ENCODE results near the gene NDUFAF5. TPM values are rescaled to one million over a fixed set of nuclear protein-coding genes. Genes with fewer than 3 reads are reported as not detected.
A peak's percentile ranks its signal among the peaks of the same experiment; 100 is the strongest.

NDUFAF5 gene
- total RNA-seq, 2 experiments from 2014 or later: 22.0 to 24.3 TPM

- Mint-ChIP-seq H3K4me1 (peaks cover 58% of the 10 kb centered on the region), H3K4me3 (no peak overlapping the region), H3K9me3 (ENCODE audit: low read depth) (no peaks in the 10 kb centered on the region), H3K27me3 (no peaks in the 10 kb centered on the region), H3K36me3 (ENCODE audit: low read depth) (peaks cover 54% of the 10 kb centered on the region), H3K27ac (no peak overlapping the region)
- ChIA-PET CTCF (interaction anchor here (1.4 kb wide), 1 partner anchor 14 kb away, joined by 4 read pairs; no protein-coding TSS in a partner anchor), POLR2A (no interaction called here)
- intact Hi-C loops (cut with DNase I, micrococcal nuclease): no loop called here
- no peak for DNase-seq
- ATAC-seq: no peak
Measured at GRCh38 chr20:13778827-13779226, 6.0 kb upstream of the NDUFAF5 start.

DNA sequence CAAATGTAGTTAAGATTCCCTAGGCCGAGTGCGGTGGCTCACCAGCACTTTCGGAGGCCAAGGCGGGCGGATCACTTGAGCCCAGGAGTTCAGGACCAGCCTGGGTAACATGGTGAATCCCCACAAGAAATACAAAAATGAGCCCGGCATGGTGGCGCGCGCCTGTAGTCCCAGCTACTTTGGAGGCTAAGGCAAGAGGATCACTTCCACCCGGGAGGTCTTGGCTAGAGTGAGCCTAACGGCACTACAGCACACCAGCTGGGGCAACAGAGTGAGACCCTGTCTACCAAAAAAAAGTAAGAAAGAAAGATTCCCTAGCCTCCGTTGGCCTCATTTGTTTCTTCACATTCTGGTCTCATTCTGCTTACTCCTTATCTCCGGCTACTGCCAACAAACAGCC, 1.3 kb upstream of the NDUFAF5 start:
- intact Hi-C loops (cut with DNase I, micrococcal nuclease): loop anchor here in 1 of 2 experiments (5.0 to 10.0 kb wide), 2 partner anchors 561 to 1889 kb away; partner anchors contain the start of gene ISM1
- no peaks in the 10 kb centered on the region for H3K27me3 Mint-ChIP-seq

GRCh38 chr20:13784271-13784892, 446 bp upstream of the NDUFAF5 start:
- peak overlapping the region; percentile 82 for H3K4me3 Mint-ChIP-seq
- no peak for ATAC-seq
- peaks cover 38% of the 10 kb centered on the region for H3K36me3 Mint-ChIP-seq (ENCODE audit: low read depth)
- peak overlapping the region; percentile 80 for H3K27ac Mint-ChIP-seq
- no peaks in the 10 kb centered on the region for H3K9me3 Mint-ChIP-seq (ENCODE audit: low read depth)
- no peak for DNase-seq
- H3K4me1 Mint-ChIP-seq: peaks cover 57% of the 10 kb centered on the region
- POLR2A ChIA-PET: interaction anchor here (0.6 kb wide), 1 partner anchor 225 kb away, joined by 4 read pairs; no protein-coding TSS in a partner anchor
- intact Hi-C loops (cut with DNase I, micrococcal nuclease): loop anchor here (1.0 to 10.0 kb wide), 4 partner anchors 32 to 1890 kb away; partner anchors contain the start of genes TASP1 (in 2 of the 2) and ISM1 (in 1 of the 2)
- no peaks in the 10 kb centered on the region for H3K27me3 Mint-ChIP-seq
- CTCF ChIA-PET: interaction anchor here (0.5 to 2.8 kb wide), 8 partner anchors 9 to 365 kb away, joined by 3 to 19 read pairs (median 4); no protein-coding TSS in a partner anchor

More for the DNA sequence above, 1.3 kb upstream of the NDUFAF5 start:
- ATAC-seq: no peak
- DNase-seq: no peak
- peak overlapping the region; percentile 80 for H3K27ac Mint-ChIP-seq
- peaks cover 60% of the 10 kb centered on the region for H3K4me1 Mint-ChIP-seq
- peak overlapping the region; percentile 82 for H3K4me3 Mint-ChIP-seq
- ChIA-PET POLR2A (no interaction called here), CTCF (interaction anchor here (2.1 to 2.8 kb wide), 2 partner anchors 11 to 35 kb away, joined by 6 to 19 read pairs; no protein-coding TSS in a partner anchor)
- H3K36me3 Mint-ChIP-seq (ENCODE audit: low read depth): peaks cover 38% of the 10 kb centered on the region
- no peaks in the 10 kb centered on the region for H3K9me3 Mint-ChIP-seq (ENCODE audit: low read depth)

DNA sequence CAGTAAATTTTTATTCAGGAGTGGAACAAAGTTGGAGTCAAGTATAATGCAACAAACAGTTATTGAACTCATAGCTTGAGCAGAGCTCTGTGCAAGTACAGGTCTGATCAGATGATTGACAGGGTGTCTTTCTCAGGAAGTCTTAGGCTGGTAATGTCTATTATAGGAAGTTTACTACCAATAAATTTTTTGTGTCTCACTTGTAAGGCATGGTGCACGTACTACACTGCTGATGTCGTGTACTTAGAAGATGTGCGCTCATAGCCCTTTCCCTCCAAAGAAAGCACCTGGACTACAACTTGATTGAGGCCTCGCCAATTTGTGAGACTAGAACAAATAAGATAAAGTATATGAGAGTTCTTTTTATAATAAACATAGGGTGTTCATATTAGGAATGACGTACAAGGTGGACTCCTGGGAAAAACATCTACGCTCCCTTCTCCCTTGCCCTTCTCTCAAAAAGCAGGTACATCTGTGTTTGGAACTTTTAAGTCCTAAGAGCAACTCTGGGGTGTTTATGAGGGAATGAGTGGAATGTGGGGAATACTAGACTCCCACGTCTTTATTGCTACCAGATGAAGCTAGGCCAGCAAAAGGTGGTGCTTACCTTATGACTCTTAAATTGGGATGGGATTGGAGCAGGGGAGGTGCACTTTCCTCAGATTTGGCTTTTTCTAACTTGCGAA, 1.5 kb downstream of the NDUFAF5 start:
- Mint-ChIP-seq H3K9me3 (ENCODE audit: low read depth) (no peaks in the 10 kb centered on the region), H3K4me1 (peaks cover 44% of the 10 kb centered on the region), H3K27ac (peak overlapping the region; percentile 89), H3K27me3 (no peaks in the 10 kb centered on the region), H3K4me3 (peak overlapping the region; percentile 82), H3K36me3 (ENCODE audit: low read depth) (peaks cover 43% of the 10 kb centered on the region)
- ATAC-seq (no peak), DNase-seq (no peak)
- POLR2A ChIA-PET: no interaction called here
- intact Hi-C loops (cut with DNase I, micrococcal nuclease): loop anchor here in 1 of 2 experiments (5.0 to 10.0 kb wide), 3 partner anchors 329 to 1891 kb away; no protein-coding TSS in a partner anchor
- CTCF ChIA-PET: interaction anchor here (1.4 to 2.8 kb wide), 3 partner anchors 9 to 14 kb away, joined by 5 to 19 read pairs (median 6); no protein-coding TSS in a partner anchor

DNA sequence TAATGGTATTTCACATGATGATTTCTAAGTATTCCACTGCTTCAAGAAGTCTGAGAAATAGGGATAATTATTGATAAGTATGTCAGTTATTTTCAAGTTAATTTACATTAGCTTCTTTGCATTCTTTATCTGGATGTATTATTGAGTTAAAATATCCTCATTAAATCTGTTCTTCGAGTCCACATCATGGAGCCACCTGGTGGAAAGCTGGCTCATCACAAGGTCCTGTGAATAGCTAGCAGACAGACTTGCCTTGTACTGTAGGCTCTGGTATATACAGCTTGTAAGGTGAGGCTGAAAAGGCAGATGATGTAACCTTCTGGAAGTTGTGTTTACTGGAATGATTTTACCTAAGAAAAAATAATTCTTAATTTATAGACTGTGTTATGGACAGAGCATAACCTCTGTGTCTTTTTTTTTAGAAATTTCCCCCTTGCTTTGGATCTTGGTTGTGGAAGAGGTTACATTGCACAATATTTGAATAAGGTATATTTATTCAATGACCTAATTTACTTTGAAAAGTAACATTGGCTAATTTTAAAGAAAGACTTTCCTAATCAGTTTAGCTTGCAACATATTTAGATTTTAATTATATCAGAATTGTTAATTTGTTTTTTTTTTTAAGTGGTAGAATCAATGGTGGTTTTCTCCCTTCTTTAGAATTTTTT, 3.5 kb downstream of the NDUFAF5 start:
- ChIA-PET POLR2A (no interaction called here), CTCF (interaction anchor here (0.7 to 2.1 kb wide), 9 partner anchors 10 to 699 kb away, joined by 3 to 23 read pairs (median 5); no protein-coding TSS in a partner anchor)
- no peak overlapping the region for H3K4me3 Mint-ChIP-seq
- H3K36me3 Mint-ChIP-seq (ENCODE audit: low read depth): peaks cover 33% of the 10 kb centered on the region
- intact Hi-C loops (cut with DNase I, micrococcal nuclease): loop anchor here in 1 of 2 experiments (5.0 to 10.0 kb wide), 3 partner anchors 331 to 1894 kb away; no protein-coding TSS in a partner anchor
- no peaks in the 10 kb centered on the region for H3K9me3 Mint-ChIP-seq (ENCODE audit: low read depth)
- ATAC-seq (peak; percentile 43), DNase-seq (peak; percentile 64)
- H3K4me1 Mint-ChIP-seq: peaks cover 27% of the 10 kb centered on the region
- H3K27ac Mint-ChIP-seq: no peak overlapping the region
- no peaks in the 10 kb centered on the region for H3K27me3 Mint-ChIP-seq

DNA sequence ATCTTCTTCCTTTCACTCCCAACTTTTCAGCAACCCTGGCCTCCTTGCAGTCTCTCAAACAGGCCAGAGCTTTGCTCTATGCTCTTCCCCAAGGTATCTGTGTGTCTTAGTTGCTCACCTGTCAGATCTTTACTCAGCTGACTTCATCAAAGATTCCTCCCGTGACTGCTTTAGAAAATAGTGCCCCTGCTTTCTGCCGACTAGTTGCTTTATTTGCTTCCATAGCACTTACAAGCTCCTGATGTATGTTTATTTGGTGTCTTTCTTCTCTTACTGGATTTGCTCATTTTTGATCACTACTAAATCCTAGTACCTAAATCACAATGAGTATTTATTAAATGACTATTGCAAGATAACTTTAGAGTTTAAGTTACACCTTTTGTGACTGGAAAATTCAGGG, 5.9 kb downstream of the NDUFAF5 start:
- Mint-ChIP-seq H3K4me1 (peaks cover 21% of the 10 kb centered on the region), H3K36me3 (ENCODE audit: low read depth) (peaks cover 34% of the 10 kb centered on the region), H3K27me3 (no peaks in the 10 kb centered on the region), H3K9me3 (ENCODE audit: low read depth) (no peaks in the 10 kb centered on the region), H3K27ac (no peak overlapping the region), H3K4me3 (no peak overlapping the region)
- ATAC-seq (no peak), DNase-seq (no peak)
- CTCF ChIA-PET: interaction anchor here (0.8 to 1.3 kb wide), 4 partner anchors 9 to 22 kb away, joined by 3 to 4 read pairs (median 4); no protein-coding TSS in a partner anchor
- POLR2A ChIA-PET: no interaction called here
- intact Hi-C loops (cut with DNase I, micrococcal nuclease): no loop called here

- Mint-ChIP-seq H3K27me3 (no peaks in the 10 kb centered on the region), H3K4me1 (peaks cover 10% of the 10 kb centered on the region), H3K27ac (peak overlapping the region; percentile 0), H3K4me3 (no peak overlapping the region), H3K36me3 (ENCODE audit: low read depth) (peaks cover 34% of the 10 kb centered on the region), H3K9me3 (ENCODE audit: low read depth) (no peaks in the 10 kb centered on the region)
- DNase-seq (no peak), ATAC-seq (no peak)
- intact Hi-C loops (cut with DNase I, micrococcal nuclease): no loop called here
- ChIA-PET CTCF (interaction anchor here (0.6 to 1.7 kb wide), 5 partner anchors 8 to 492 kb away, joined by 3 to 4 read pairs (median 3); no protein-coding TSS in a partner anchor), POLR2A (interaction anchor here (0.6 kb wide), 1 partner anchor 53 kb away, joined by 4 read pairs; no protein-coding TSS in a partner anchor)
Measured at GRCh38 chr20:13791540-13792459, 7.0 kb downstream of the NDUFAF5 start.

DNA sequence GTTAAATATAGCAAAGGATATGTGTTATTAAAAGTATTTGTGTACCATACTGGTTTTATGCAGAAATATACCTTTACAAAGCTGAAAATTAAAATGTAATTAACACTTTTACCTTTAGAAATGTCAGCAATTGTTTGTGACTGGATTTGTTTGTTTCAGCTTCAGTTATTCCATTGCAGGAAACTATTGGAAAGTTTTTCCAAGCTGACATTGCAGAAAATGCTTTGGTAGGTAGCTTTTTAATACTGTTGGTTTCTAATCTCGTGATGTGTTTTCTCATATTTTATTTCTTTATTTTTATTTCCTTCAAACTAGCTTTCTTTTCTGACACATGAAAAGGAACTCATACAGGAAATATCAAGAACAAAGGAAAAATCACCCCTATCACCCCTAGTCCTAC, 8.2 kb downstream of the NDUFAF5 start:
- ChIA-PET POLR2A (interaction anchor here (0.6 kb wide), 1 partner anchor 784 kb away, joined by 3 read pairs; no protein-coding TSS in a partner anchor), CTCF (interaction anchor here (0.6 to 1.7 kb wide), 5 partner anchors 14 to 1163 kb away, joined by 3 to 4 read pairs (median 3); no protein-coding TSS in a partner anchor)
- DNase-seq (no peak), ATAC-seq (no peak)
- Mint-ChIP-seq H3K36me3 (ENCODE audit: low read depth) (peaks cover 33% of the 10 kb centered on the region), H3K27ac (no peak overlapping the region), H3K4me1 (peaks cover 2% of the 10 kb centered on the region), H3K9me3 (ENCODE audit: low read depth) (no peaks in the 10 kb centered on the region), H3K27me3 (no peaks in the 10 kb centered on the region), H3K4me3 (no peak overlapping the region)
- intact Hi-C loops (cut with DNase I, micrococcal nuclease): no loop called here

GRCh38 chr20:13794667-13795066, 9.8 kb downstream of the NDUFAF5 start:
- intact Hi-C loops (cut with DNase I, micrococcal nuclease): no loop called here
- DNase-seq (no peak), ATAC-seq (no peak)
- H3K27me3 Mint-ChIP-seq: no peaks in the 10 kb centered on the region
- ChIA-PET CTCF (no interaction called here), POLR2A (no interaction called here)
- H3K4me1 Mint-ChIP-seq: no peaks in the 10 kb centered on the region
- H3K36me3 Mint-ChIP-seq (ENCODE audit: low read depth): peaks cover 36% of the 10 kb centered on the region
- no peak overlapping the region for H3K27ac Mint-ChIP-seq
- no peaks in the 10 kb centered on the region for H3K9me3 Mint-ChIP-seq (ENCODE audit: low read depth)
- H3K4me3 Mint-ChIP-seq: no peak overlapping the region

GRCh38 chr20:13799040-13799439, 14.2 kb downstream of the NDUFAF5 start:
- ATAC-seq (no peak), DNase-seq (no peak)
- no peak overlapping the region for H3K4me3 Mint-ChIP-seq
- peak overlapping the region; percentile 1 for H3K27ac Mint-ChIP-seq
- no peaks in the 10 kb centered on the region for H3K27me3 Mint-ChIP-seq
- POLR2A ChIA-PET: interaction anchor here (0.6 kb wide), 1 partner anchor 9 kb away, joined by 3 read pairs; no protein-coding TSS in a partner anchor
- no peaks in the 10 kb centered on the region for H3K4me1 Mint-ChIP-seq
- intact Hi-C loops (cut with DNase I, micrococcal nuclease): no loop called here
- peaks cover 17% of the 10 kb centered on the region for H3K36me3 Mint-ChIP-seq (ENCODE audit: low read depth)
- CTCF ChIA-PET: interaction anchor here (0.9 to 2.8 kb wide), 4 partner anchors 8 to 19 kb away, joined by 4 to 7 read pairs (median 4); no protein-coding TSS in a partner anchor
- no peaks in the 10 kb centered on the region for H3K9me3 Mint-ChIP-seq (ENCODE audit: low read depth)

Data from activated CD4-positive, alpha-beta T cell treated with anti-CD3 and anti-CD28 coated beads for 36 hours (primary cell).